Loucy (cell line): ENCODE measurements around the gene RPL37.

Experiments used
- EZH2phosphoT487 ChIP-seq: fragments of 200-600 bp; IDR thresholded peaks from 2 replicates; pipeline ENCODE4 v1.6.1; 2018; ENCODE audit warnings: antibody characterized with exemption, mild to moderate bottlenecking, moderate library complexity, borderline replicate concordance
- TF ChIP-seq, protein P1 (sequence below): fragments of 200-600 bp; sonication (generic); conservative IDR thresholded peaks from 2 replicates; pipeline ENCODE4 v1.5.1; 2014; ENCODE audit warnings: mild to moderate bottlenecking, antibody characterized with exemption, low read length

DNA sequence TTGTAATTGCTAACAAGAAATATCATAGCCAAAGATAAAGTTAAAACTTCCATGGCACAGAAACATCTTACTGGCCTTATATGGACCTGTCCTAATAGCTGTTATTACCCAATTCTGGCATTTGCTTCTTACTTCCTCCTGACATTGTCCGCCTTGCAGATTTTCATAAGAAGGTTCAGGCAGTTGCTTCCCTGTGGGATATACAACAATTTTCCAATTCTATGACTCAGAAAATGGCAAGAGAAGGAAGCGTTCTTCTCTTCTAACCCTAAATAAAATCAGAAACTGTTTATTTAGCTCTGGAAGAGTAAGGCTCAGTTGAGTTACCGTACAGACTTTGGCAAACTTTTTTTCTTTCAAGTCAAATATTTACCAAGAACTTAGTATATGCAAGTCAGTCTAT is 38.5 kb downstream of the RPL37 start:
- TF ChIP-seq, protein P1, sequence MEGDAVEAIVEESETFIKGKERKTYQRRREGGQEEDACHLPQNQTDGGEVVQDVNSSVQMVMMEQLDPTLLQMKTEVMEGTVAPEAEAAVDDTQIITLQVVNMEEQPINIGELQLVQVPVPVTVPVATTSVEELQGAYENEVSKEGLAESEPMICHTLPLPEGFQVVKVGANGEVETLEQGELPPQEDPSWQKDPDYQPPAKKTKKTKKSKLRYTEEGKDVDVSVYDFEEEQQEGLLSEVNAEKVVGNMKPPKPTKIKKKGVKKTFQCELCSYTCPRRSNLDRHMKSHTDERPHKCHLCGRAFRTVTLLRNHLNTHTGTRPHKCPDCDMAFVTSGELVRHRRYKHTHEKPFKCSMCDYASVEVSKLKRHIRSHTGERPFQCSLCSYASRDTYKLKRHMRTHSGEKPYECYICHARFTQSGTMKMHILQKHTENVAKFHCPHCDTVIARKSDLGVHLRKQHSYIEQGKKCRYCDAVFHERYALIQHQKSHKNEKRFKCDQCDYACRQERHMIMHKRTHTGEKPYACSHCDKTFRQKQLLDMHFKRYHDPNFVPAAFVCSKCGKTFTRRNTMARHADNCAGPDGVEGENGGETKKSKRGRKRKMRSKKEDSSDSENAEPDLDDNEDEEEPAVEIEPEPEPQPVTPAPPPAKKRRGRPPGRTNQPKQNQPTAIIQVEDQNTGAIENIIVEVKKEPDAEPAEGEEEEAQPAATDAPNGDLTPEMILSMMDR = no peak
- no peak for TF ChIP-seq EZH2phosphoT487
